Adipocyte (in vitro differentiated cells): Measurements from ENCODE around the gene GLCE.

Source experiments
- DNase-seq: peaks from one replicate; pipeline ENCODE4 v3.0.0-alpha.2; 2015; ENCODE audit warnings: low read depth
- H3K27me3 ChIP-seq: replicated peaks from 2 replicates; pipeline ENCODE4 v1.7.0; 2013; ENCODE audit warnings: mild to moderate bottlenecking, low read length, moderate library complexity; ENCODE audit not compliant: control insufficient read depth, insufficient read depth
- H3K36me3 ChIP-seq: 2 replicates; pipeline ENCODE4 v1.7.0; 2013; ENCODE audit warnings: low read length, mild to moderate bottlenecking, moderate library complexity; ENCODE audit not compliant: control insufficient read depth, insufficient read depth, severe bottlenecking
- H3K4me1 ChIP-seq: 2 replicates; pipeline ENCODE4 v1.7.0; 2013; ENCODE audit warnings: mild to moderate bottlenecking, low read length, moderate library complexity; ENCODE audit not compliant: control insufficient read depth, insufficient read depth
- H3K4me3 ChIP-seq: 2 replicates; pipeline ENCODE4 v1.7.0; 2013; ENCODE audit warnings: mild to moderate bottlenecking, low read length, moderate library complexity
- H3K9ac ChIP-seq: 2 replicates; pipeline ENCODE4 v1.7.0; 2013; ENCODE audit warnings: mild to moderate bottlenecking, low read length, moderate library complexity
- H3K9me3 ChIP-seq: 2 replicates; pipeline ENCODE4 v1.7.0; 2013; ENCODE audit warnings: mild to moderate bottlenecking, low read length, moderate library complexity; ENCODE audit not compliant: control insufficient read depth

GLCE gene

DNA sequence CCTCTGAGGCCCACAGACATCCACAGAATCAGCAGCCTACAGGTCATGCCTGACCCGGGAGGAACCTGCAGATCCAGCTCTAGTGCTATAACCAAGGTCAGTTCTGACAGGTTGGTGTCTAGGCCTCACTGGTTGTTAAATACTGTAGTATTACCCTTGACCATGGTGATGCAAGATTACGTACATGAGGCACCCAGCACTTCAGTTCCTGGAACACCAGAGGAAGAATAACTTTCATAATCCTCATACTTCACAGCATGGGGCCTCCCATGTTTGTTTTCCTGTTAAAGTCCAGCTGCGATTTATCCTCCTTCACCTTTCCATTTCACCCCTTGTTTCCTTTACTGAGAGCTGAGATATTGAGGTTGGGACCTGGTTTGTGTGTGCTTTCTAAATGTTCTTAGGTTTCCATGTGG, 34.4 kb upstream of the GLCE start:
- Histone ChIP-seq H3K36me3 (no peaks in the 10 kb centered on the region), H3K9me3 (no peaks in the 10 kb centered on the region), H3K27me3 (no peaks in the 10 kb centered on the region), H3K9ac (no peak overlapping the region), H3K4me1 (peaks cover 32% of the 10 kb centered on the region), H3K4me3 (no peak overlapping the region)
- peak; percentile 61 for DNase-seq

DNA sequence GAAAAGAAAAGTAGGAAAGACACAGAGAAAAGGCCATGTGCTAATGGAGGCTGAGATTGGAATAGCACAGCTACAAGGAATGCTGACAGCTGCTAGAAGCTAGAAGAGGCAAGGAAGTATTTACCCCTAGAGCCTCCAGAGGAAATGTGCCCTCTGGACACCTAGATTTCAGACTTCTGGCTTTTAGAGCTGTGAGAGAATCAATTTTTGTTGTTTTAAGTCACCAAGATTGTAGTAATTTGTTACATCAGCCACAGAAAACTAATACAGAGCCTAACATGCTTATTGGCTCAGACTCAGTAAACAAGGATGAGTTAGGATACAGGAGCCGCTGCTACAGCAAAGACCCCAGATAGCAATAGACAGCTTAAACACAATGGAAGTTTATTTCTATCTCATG, 33.1 kb upstream of the GLCE start:
- H3K9ac ChIP-seq, result no peak overlapping the region
- no peaks in the 10 kb centered on the region for H3K9me3 ChIP-seq
- H3K27me3 ChIP-seq, result no peaks in the 10 kb centered on the region
- no peaks in the 10 kb centered on the region for H3K36me3 ChIP-seq
- peaks cover 32% of the 10 kb centered on the region for H3K4me1 ChIP-seq
- no peak overlapping the region for H3K4me3 ChIP-seq
- DNase-seq, result peak; percentile 7

DNA sequence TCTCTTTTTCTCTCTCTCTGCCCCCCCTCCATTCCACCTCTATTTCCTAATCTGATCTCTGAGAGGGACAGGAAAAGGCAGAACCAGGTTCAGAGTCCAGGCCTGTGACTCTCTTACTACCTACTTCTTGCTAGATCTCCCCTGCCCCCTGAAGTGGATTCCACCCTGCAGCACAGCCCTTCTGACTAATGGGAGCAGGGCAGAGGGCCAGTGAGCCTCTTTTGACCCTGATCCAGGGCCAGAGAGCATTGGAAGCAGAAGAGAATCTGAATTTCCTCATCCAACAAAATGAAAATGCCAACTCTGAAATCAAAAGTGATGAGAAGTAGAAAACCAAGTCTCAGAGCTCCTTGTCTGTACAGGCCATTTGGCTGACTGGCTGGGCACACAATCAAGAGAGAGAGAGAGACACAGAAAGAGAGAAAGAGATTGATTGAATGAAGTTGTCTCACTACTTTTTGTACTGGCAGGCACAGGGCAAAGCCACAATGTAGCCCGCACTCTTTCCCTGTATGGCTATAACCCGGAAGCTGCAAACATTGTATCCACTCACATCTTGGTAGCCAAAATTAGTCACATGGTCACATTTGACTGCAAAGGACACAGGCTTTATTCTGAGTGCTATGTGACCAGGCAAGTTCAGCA, 31.6 kb upstream of the GLCE start:
- Histone ChIP-seq H3K9ac (peak overlapping the region; percentile 32), H3K9me3 (no peaks in the 10 kb centered on the region), H3K27me3 (no peaks in the 10 kb centered on the region), H3K4me1 (peaks cover 39% of the 10 kb centered on the region), H3K4me3 (peak overlapping the region; percentile 48), H3K36me3 (no peaks in the 10 kb centered on the region)
- peak; percentile 12 for DNase-seq

DNA sequence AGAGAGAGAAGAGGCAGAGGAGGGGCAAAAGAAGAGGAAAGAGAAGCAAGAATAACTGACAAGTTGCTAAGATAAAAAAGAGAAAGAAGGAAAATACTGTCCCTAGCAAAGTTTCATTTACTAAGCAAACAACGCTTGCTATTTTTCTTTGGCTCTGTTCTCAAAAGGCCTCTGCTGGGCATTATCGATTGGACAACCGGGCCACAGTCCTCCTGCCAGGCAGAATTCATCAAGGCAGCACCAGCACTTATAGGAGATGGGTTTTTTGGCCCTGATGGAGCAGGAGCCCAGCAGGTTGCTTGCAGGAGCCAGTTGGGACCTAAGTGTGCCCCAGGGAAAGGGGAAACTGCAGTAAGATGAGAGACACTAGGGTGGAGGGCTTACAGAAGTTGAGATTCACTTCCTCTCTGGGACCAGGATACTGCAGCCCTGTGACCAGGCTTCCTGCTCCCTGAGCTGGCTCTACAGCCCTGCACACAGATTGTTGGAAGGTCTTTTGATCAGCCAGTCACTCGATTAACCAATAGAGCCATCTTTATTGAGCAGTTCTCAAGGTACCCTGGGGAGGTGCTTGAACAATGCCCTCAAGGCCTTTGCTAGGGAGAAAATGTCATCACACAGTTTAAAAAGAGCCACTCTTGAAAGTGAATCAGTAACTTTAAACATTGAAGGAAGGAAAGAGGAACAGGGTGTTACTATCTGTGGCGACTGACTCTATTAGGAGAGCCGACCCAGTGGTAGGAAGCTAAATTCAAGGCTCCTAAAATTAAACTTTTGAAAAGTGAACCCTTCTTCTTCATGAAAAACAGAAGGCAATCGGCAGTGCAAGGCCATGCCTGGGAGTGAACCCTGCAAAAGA, 28.8 kb upstream of the GLCE start:
- Histone ChIP-seq H3K9me3 (no peaks in the 10 kb centered on the region), H3K9ac (no peak overlapping the region), H3K4me3 (no peak overlapping the region), H3K4me1 (peaks cover 32% of the 10 kb centered on the region), H3K27me3 (no peaks in the 10 kb centered on the region), H3K36me3 (no peaks in the 10 kb centered on the region)
- no peak for DNase-seq

DNA sequence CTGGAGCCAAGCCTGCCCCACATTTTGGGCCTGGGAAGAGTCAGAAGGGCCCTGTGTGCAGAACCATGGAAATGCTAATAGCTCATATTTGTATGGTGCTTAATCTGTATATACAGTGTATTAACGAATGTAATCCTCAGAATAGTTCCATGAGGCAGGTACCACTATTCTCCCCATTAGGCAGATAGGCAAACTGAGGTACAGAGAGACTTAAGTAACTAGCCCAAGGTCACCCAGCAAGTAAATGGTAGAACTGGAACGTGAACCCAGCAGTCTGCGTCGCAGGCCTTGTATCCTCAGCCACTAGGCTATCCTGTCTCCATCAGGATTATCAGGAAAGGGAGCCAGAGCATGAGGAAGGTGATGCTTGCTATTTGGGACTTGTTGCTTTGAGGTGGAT, 28.0 kb upstream of the GLCE start:
- Histone ChIP-seq H3K9me3 (no peaks in the 10 kb centered on the region), H3K4me3 (no peak overlapping the region), H3K36me3 (no peaks in the 10 kb centered on the region), H3K9ac (no peak overlapping the region), H3K4me1 (peaks cover 30% of the 10 kb centered on the region), H3K27me3 (no peaks in the 10 kb centered on the region)
- DNase-seq, result no peak

DNA sequence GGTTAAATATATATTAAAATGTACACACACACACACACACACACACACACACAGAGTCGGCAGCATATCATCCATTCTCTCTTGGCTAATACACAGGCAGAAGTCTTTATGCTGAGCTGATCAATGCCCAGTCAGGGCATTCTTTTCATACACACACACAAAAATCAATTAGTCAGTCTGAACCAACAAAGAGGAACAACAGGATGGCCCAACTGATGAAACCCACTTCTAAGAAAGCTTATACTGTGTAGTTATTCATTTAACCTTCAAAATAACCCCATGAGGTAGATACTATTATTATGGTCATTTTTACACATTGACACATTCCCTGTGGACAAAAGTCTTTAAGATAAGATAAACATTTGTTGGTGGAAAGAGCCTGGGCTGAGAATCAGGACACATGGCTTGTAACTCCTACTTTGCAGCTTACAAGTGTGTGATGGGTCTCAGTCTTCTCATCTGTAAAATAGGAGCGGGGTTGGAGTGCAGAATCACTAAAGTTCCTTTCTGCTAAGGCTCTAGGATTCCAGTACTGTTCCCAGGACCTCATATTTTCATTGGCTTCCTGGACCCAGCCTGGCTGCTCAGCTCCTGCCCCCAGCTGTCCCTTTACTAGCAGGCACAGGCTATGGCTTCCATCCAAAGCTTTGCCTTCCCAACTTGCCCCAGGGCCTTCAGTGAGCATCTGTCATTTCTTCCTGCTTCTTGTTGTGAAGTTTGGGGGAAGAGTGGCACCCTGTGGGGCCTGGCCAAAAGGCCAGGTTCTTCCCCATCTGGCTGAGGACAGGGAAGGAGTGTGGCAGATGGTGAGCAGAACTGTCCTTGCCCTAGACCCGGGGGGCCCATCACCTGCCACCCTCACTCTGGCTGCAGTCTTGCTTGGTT, 27.2 kb upstream of the GLCE start:
- H3K4me3 ChIP-seq, result no peak overlapping the region
- no peaks in the 10 kb centered on the region for H3K9me3 ChIP-seq
- H3K9ac ChIP-seq, result no peak overlapping the region
- H3K27me3 ChIP-seq, result no peaks in the 10 kb centered on the region
- H3K4me1 ChIP-seq, result peaks cover 27% of the 10 kb centered on the region
- no peaks in the 10 kb centered on the region for H3K36me3 ChIP-seq
- no peak for DNase-seq

DNA sequence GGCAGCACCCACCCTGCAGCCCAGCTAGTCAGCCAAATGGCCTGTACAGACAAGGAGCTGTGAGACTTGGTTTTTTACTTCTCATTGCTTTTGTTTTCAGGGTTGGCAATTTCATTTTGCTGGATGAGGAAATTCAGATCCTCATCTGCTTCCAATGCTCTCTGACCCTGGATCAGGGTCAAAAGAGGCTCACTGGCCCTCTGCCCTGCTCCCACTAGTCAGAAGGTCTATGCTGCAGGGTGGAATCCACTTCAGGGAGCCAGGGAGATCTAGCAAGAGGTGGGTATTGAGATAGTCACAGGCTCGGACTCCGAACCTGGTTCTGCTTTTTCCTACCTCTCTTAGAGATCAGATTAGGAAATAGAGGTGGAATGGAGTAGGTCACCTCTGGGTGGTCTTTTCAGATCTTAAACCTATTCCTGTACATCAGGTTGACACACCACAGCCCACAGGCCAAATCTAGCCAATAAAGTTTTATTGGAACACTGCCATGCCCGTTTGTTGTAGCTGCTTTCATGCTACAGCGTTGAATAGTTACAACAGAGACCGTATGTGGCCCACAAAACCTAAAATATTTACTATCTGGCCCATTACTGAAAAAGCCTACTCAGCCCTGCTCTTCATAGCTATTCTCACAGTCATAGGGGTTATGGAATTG, 26.4 kb upstream of the GLCE start:
- H3K9ac ChIP-seq, result no peak overlapping the region
- peaks cover 4% of the 10 kb centered on the region for H3K27me3 ChIP-seq
- no peaks in the 10 kb centered on the region for H3K36me3 ChIP-seq
- no peak overlapping the region for H3K4me3 ChIP-seq
- no peaks in the 10 kb centered on the region for H3K9me3 ChIP-seq
- peaks cover 20% of the 10 kb centered on the region for H3K4me1 ChIP-seq
- DNase-seq, result no peak

DNA sequence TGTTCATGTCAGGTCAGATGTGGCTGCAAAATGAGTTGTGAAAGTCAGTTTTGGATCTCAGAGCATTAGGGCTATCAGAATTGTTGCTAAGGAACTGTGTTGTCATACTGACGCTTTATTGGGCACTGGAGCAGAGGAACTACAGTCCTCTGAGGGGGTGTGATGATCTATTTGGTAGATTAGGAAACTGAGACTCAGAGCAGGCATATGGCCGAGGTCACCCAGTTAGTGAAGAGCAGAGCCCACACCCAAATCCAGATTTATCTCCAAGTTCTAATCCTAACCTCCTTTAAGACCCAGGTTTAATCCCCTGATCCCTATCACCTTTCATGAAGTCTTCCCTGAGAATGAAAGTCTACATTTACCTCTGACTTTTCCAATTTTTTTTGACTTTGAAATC, 25.6 kb upstream of the GLCE start:
- H3K27me3 ChIP-seq, result peaks cover 10% of the 10 kb centered on the region
- peaks cover 12% of the 10 kb centered on the region for H3K4me1 ChIP-seq
- H3K9ac ChIP-seq, result no peak overlapping the region
- no peak overlapping the region for H3K4me3 ChIP-seq
- no peak for DNase-seq
- H3K9me3 ChIP-seq, result no peaks in the 10 kb centered on the region
- H3K36me3 ChIP-seq, result no peaks in the 10 kb centered on the region

DNA sequence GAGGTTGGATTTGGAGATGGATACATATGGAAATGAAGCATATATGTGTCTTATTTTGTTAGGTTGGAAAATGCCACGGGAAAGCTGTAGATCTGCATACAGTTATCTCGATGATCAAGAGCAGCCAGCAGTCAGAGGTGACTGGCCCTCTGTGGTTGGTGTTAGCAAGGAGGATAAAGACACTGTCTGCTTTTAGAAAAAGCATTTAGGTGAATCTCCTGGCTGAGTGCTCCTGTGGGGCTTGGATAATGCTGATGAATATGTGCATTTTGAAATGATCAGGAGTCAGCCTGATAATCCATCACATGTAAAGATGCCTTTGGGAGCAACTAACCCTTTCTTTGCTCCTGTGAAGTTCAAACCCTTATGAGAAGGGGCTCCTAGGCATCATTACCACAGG, 24.9 kb upstream of the GLCE start:
- H3K4me3 ChIP-seq, result no peak overlapping the region
- H3K36me3 ChIP-seq, result no peaks in the 10 kb centered on the region
- H3K27me3 ChIP-seq, result peaks cover 16% of the 10 kb centered on the region
- DNase-seq, result no peak
- peaks cover 11% of the 10 kb centered on the region for H3K4me1 ChIP-seq
- H3K9me3 ChIP-seq, result no peaks in the 10 kb centered on the region
- H3K9ac ChIP-seq, result no peak overlapping the region

DNA sequence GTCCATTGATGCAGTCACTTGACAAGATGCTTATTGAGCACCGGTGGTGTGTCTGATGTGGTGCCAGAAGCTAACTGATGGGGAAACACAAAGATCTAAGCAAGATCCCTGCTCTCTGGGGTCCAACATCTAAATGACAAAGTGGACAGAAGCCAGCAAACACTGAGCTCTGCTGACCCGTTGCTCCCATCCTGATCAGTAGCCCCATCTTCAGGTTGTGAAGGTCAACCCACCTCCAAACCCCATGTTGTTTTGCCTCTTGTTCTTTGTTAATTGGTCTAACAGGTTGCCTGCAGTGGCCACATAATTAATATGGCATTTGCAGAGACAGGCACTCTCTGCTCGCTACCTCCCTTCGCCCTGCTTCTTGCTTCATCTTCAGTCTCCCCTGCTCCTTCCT, 21.5 kb upstream of the GLCE start:
- Histone ChIP-seq H3K9me3 (no peaks in the 10 kb centered on the region), H3K27me3 (peaks cover 34% of the 10 kb centered on the region), H3K4me1 (peaks cover 2% of the 10 kb centered on the region), H3K9ac (no peak overlapping the region), H3K36me3 (no peaks in the 10 kb centered on the region), H3K4me3 (no peak overlapping the region)
- no peak for DNase-seq

DNA sequence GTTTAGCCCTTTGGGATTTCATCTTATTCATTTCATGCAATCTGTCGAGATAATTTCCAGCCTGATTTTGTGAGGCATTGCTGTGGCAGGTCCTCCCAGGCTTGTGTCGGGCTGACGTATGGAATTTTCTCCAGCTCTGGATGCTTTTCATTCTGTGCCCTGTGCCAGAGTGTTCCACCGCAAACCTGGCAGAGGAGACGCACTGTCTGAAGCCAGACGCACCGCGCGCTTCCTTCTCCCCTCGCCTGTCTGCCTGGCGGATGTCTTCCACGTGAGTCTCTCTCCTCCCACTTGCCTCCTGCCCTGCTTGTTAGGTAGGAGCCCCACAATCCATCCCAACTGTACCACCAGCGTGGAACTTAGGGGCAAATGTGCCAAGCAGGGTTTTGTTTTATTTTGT, 20.1 kb upstream of the GLCE start:
- no peaks in the 10 kb centered on the region for H3K36me3 ChIP-seq
- H3K4me3 ChIP-seq, result no peak overlapping the region
- no peak for DNase-seq
- peaks cover 34% of the 10 kb centered on the region for H3K27me3 ChIP-seq
- no peaks in the 10 kb centered on the region for H3K9me3 ChIP-seq
- H3K9ac ChIP-seq, result no peak overlapping the region
- H3K4me1 ChIP-seq, result no peaks in the 10 kb centered on the region
